HepG2 (cell line): ENCODE measurements around the gene ZNF814. TPM values are rescaled to one million over a fixed set of nuclear protein-coding genes. Genes with fewer than 3 reads are reported as not detected.

Source experiments
- ARHGAP35 ChIP-seq: sonication (generic); formaldehyde crosslinking; IDR thresholded peaks from 2 replicates; pipeline ENCODE4 v1.9.0; 2022; ENCODE audit warnings: mild to moderate bottlenecking, inconsistent platforms, moderate library complexity, missing genetic modification reagents, borderline replicate concordance
- HNF4G ChIP-seq, 2 experiments: sonication (generic) in 1 of 2; formaldehyde crosslinking in 1 of 2; IDR thresholded peaks; 2 replicates each; pipeline versions ENCODE4 v1.4.0 to v1.6.1; 2011 to 2020; ENCODE audit warnings: borderline replicate concordance in 2 of 2, low read depth in 2 of 2, mild to moderate bottlenecking in 2 of 2, low read length in 1 of 2, missing genetic modification reagents in 1 of 2, moderate library complexity in 1 of 2
- KLF12 ChIP-seq: sonication (generic); formaldehyde crosslinking; IDR thresholded peaks from 2 replicates; pipeline ENCODE4 v1.4.0; 2020; ENCODE audit warnings: missing genetic modification reagents, borderline replicate concordance
- MTA3 ChIP-seq: sonication (generic); formaldehyde crosslinking; IDR thresholded peaks from 2 replicates; pipeline ENCODE4 v1.4.0; 2020; ENCODE audit warnings: missing genetic modification reagents
- SMC3 ChIP-seq: IDR thresholded peaks from 2 replicates; pipeline ENCODE4 v1.6.1; 2011; ENCODE audit warnings: low read length, improper control_type of control experiment
- TOE1 ChIP-seq: sonication (generic); formaldehyde crosslinking; IDR thresholded peaks from 2 replicates; pipeline ENCODE4 v1.4.0; 2020; ENCODE audit warnings: mild to moderate bottlenecking, missing genetic modification reagents
- XBP1 ChIP-seq: sonication (generic); formaldehyde crosslinking; IDR thresholded peaks from 2 replicates; pipeline ENCODE4 v1.5.0; 2020; ENCODE audit warnings: missing genetic modification reagents
- ZNF232 ChIP-seq: sonication (generic); formaldehyde crosslinking; IDR thresholded peaks from 2 replicates; pipeline ENCODE4 v1.4.0; 2020; ENCODE audit warnings: missing genetic modification reagents, borderline replicate concordance
- ZNF75D ChIP-seq: sonication (generic); formaldehyde crosslinking; IDR thresholded peaks from 2 replicates; pipeline ENCODE4 v1.8.1; 2023; ENCODE audit warnings: missing genetic modification reagents, mild to moderate bottlenecking, borderline replicate concordance
- polyA plus RNA-seq, 8 experiments: library from polyadenylated mRNA; depleted of rRNA in 3 of 8; stranded (reverse) in 7 of 8; unstranded in 1 of 8; fragments of >200 nt; fragmentation: Illumina TruSeq in 4 of 8; extraction: Trizol in 4 of 8; gene quantifications; 2 replicates each; pipeline versions ENCODE4 v1.2.1 to v1.2.3, GENCODE V29; 2011 to 2016; ENCODE audit warnings: low read depth in 4 of 8, missing spikeins in 1 of 8, mixed read lengths in 1 of 8; ENCODE audit not compliant: insufficient read depth in 1 of 8
- total RNA-seq, 5 experiments: library from RNA; depleted of rRNA; stranded (reverse); fragments of >200 nt; fragmentation: Illumina TruSeq; extraction: Trizol; gene quantifications; 2 replicates each; pipeline ENCODE4 v1.2.3, GENCODE V29; 2016; ENCODE audit warnings: low read depth in 1 of 5
- TF ChIP-seq, protein P1 (sequence below): sonication (generic); formaldehyde crosslinking; IDR thresholded peaks from 2 replicates; pipeline ENCODE4 v1.4.0; 2020; ENCODE audit warnings: mild to moderate bottlenecking, missing genetic modification reagents
- TF ChIP-seq, protein P2 (sequence below): IDR thresholded peaks from 2 replicates; pipeline ENCODE4 v1.6.1; 2016; ENCODE audit warnings: control low read depth
- TF ChIP-seq, protein P3 (sequence below): sonication (generic); formaldehyde crosslinking; IDR thresholded peaks from 2 replicates; pipeline ENCODE4 v1.4.0; 2020; ENCODE audit warnings: missing genetic modification reagents, borderline replicate concordance
- TF ChIP-seq, protein P4 (sequence below): sonication (generic); formaldehyde crosslinking; IDR thresholded peaks from 2 replicates; pipeline ENCODE4 v1.5.0; 2020; ENCODE audit warnings: mild to moderate bottlenecking, missing genetic modification reagents, moderate library complexity

The ZNF814 gene
- total and polyA plus RNA-seq, 2 of the 13 experiments (the other 11 are each of a cell fraction or from before 2014, with no cell fraction given), result 2.5 to 3.4 TPM

DNA sequence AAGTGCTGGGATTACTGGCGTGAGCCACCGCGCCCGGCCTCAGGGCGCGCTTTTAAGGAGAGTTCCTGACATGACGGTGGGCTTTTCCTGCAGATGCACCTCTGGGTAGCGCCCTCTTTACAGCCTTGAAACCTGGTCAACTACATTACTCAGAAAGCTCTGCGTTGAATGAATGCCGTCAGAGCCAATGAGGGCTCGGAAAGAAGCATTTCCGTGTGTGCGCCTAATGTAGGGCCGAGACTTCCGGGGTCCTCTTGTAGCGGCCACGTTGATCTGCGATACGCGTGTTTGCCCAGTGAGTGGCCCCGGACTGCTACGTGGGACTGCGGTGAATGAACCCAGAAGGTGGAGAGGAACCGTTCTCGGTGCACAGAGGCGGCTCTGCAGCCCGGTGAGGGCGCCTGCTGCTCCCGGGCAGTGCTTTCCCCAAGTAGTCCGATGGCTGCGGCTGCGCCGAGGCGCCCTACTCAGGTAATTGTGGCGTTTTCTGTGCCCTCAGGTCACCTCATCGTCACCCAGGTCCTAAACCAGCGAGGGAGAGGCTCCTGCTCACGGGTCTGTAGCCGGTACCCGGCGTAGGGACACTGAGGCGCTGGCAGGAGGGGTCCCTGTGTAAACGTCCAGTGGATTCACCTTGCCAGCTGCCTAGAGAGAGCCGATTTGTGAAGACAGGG lies 69.2 kb downstream of the ZNF814 start (continued):
- TF ChIP-seq, protein P1, sequence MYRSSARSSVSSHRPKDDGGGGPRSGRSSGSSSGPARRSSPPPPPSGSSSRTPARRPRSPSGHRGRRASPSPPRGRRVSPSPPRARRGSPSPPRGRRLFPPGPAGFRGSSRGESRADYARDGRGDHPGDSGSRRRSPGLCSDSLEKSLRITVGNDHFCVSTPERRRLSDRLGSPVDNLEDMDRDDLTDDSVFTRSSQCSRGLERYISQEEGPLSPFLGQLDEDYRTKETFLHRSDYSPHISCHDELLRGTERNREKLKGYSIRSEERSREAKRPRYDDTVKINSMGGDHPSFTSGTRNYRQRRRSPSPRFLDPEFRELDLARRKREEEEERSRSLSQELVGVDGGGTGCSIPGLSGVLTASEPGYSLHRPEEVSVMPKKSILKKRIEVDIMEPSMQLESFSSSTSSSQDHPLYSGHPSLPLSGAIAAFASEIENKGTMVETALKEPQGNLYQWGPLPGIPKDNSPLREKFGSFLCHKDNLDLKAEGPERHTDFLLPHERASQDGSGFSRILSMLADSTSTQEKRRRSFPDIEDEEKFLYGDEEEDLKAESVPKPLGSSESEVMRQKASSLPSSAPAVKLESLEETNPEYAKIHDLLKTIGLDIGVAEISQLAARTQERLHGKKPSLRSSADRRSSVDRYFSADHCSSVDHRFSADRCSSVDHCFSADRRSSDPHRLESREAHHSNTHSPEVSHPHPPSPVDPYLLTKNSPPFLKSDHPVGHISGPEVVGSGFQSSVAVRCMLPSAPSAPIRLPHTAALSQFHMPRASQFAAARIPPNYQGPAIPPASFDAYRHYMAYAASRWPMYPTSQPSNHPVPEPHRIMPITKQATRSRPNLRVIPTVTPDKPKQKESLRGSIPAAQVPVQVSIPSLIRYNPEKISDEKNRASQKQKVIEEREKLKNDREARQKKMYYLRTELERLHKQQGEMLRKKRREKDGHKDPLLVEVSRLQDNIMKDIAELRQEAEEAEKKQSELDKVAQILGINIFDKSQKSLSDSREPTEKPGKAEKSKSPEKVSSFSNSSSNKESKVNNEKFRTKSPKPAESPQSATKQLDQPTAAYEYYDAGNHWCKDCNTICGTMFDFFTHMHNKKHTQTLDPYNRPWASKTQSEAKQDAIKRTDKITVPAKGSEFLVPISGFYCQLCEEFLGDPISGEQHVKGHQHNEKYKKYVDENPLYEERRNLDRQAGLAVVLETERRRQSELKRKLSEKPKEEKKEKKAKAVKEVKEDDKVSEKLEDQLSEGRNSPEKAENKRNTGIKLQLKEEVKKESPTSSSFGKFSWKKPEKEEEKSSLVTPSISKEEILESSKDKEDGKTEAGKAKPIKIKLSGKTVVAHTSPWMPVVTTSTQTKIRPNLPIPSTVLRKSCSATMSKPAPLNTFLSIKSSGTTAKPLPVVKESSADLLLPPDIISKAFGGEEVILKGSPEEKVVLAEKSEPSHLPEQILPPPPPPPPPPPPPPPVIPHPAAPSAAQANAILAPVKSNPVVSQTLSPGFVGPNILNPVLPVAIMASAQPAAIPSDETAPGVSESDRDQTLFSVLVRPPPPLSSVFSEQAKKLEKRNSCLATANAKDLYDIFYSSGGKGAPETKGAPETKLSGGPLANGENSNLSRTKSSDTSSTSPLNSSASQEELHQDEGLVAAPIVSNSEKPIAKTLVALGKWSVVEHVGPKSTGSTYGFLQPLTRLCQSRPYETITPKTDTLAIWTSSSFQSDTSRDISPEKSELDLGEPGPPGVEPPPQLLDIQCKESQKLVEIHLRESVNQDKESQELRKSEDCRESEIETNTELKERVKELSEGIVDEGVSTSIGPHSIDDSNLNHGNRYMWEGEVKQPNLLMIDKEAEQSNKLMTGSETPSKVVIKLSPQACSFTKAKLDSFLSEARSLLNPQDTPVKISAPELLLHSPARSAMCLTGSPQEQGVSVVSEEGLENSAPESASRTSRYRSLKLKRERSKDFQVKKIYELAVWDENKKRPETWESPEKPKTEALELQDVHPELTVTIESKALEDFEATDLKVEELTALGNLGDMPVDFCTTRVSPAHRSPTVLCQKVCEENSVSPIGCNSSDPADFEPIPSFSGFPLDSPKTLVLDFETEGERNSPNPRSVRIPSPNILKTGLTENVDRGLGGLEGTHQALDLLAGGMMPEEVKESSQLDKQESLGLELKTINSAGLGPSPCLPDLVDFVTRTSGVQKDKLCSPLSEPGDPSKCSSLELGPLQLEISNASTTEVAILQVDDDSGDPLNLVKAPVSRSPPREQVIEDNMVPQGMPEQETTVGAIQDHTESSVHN, result no peak
- TF ChIP-seq TOE1 (CRISPR knock-in tag), result peak; percentile 48; the same call in 1 of the 2 replicates
- no peak for TF ChIP-seq MTA3 (CRISPR knock-in tag)
- TF ChIP-seq, protein P2, sequence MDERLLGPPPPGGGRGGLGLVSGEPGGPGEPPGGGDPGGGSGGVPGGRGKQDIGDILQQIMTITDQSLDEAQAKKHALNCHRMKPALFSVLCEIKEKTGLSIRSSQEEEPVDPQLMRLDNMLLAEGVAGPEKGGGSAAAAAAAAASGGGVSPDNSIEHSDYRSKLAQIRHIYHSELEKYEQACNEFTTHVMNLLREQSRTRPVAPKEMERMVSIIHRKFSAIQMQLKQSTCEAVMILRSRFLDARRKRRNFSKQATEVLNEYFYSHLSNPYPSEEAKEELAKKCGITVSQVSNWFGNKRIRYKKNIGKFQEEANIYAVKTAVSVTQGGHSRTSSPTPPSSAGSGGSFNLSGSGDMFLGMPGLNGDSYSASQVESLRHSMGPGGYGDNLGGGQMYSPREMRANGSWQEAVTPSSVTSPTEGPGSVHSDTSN, result peak; percentile 94
- TF ChIP-seq HNF4G (IDR thresholded peaks at IDR 0.05; ENCODE audit: borderline replicate concordance, low read depth, low read length), result no peak
- no peak for TF ChIP-seq HNF4G (CRISPR knock-in tag; IDR thresholded peaks at IDR 0.05; ENCODE audit: borderline replicate concordance, low read depth)
- peak; percentile 82; the same call in 1 of the 2 replicates for TF ChIP-seq ZNF232 (CRISPR knock-in tag)
- TF ChIP-seq SMC3, result no peak
- no peak for TF ChIP-seq KLF12 (CRISPR knock-in tag)
- TF ChIP-seq ZNF75D (CRISPR knock-in tag), result no peak
- 0 out of 2 replicates have a peak, but pooled peaks have one; percentile 24 for TF ChIP-seq ARHGAP35 (CRISPR knock-in tag)
- TF ChIP-seq, protein P3, sequence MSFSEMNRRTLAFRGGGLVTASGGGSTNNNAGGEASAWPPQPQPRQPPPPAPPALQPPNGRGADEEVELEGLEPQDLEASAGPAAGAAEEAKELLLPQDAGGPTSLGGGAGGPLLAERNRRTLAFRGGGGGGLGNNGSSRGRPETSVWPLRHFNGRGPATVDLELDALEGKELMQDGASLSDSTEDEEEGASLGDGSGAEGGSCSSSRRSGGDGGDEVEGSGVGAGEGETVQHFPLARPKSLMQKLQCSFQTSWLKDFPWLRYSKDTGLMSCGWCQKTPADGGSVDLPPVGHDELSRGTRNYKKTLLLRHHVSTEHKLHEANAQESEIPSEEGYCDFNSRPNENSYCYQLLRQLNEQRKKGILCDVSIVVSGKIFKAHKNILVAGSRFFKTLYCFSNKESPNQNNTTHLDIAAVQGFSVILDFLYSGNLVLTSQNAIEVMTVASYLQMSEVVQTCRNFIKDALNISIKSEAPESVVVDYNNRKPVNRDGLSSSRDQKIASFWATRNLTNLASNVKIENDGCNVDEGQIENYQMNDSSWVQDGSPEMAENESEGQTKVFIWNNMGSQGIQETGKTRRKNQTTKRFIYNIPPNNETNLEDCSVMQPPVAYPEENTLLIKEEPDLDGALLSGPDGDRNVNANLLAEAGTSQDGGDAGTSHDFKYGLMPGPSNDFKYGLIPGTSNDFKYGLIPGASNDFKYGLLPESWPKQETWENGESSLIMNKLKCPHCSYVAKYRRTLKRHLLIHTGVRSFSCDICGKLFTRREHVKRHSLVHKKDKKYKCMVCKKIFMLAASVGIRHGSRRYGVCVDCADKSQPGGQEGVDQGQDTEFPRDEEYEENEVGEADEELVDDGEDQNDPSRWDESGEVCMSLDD (CRISPR knock-in tag), result no peak; the same call in 1 of the 2 replicates
- TF ChIP-seq, protein P4, sequence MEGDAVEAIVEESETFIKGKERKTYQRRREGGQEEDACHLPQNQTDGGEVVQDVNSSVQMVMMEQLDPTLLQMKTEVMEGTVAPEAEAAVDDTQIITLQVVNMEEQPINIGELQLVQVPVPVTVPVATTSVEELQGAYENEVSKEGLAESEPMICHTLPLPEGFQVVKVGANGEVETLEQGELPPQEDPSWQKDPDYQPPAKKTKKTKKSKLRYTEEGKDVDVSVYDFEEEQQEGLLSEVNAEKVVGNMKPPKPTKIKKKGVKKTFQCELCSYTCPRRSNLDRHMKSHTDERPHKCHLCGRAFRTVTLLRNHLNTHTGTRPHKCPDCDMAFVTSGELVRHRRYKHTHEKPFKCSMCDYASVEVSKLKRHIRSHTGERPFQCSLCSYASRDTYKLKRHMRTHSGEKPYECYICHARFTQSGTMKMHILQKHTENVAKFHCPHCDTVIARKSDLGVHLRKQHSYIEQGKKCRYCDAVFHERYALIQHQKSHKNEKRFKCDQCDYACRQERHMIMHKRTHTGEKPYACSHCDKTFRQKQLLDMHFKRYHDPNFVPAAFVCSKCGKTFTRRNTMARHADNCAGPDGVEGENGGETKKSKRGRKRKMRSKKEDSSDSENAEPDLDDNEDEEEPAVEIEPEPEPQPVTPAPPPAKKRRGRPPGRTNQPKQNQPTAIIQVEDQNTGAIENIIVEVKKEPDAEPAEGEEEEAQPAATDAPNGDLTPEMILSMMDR, result peak; percentile 66
- 0 out of 2 replicates have a peak, but pooled peaks have one; percentile 52 for TF ChIP-seq XBP1
